Hepatocyte (in vitro differentiated cells): ENCODE data around the gene PEMT. TPM values are rescaled to one million over a fixed set of nuclear protein-coding genes. Genes with fewer than 3 reads are reported as not detected.

Source experiments
- DNase-seq: peaks from one replicate; pipeline ENCODE4 v3.0.0-alpha.2; 2016; ENCODE audit warnings: low spot score
- H2AFZ ChIP-seq: fragments of 200-600 bp; sonication (generic); 2 replicates; pipeline ENCODE4 v1.6.0; 2016; ENCODE audit warnings: antibody characterized with exemption, mild to moderate bottlenecking
- H3K27ac ChIP-seq: fragments of 200-600 bp; sonication (generic); 2 replicates; pipeline ENCODE4 v1.5.1; 2016; ENCODE audit warnings: mild to moderate bottlenecking
- H3K27me3 ChIP-seq: fragments of 200-600 bp; sonication (generic); 2 replicates; pipeline ENCODE4 v1.6.1; 2016
- H3K36me3 ChIP-seq: fragments of 200-600 bp; sonication (generic); replicated peaks from 2 replicates; pipeline ENCODE4 v1.5.1; 2016; ENCODE audit warnings: low read depth; ENCODE audit not compliant: insufficient read depth
- H3K4me1 ChIP-seq: fragments of 200-600 bp; sonication (generic); 2 replicates; pipeline ENCODE4 v1.5.1; 2016; ENCODE audit warnings: mild to moderate bottlenecking, moderate library complexity; ENCODE audit not compliant: insufficient read depth
- H3K4me2 ChIP-seq: fragments of 200-600 bp; sonication (generic); 2 replicates; pipeline ENCODE4 v1.6.0; 2016
- H3K4me3 ChIP-seq: fragments of 200-600 bp; sonication (generic); 2 replicates; pipeline ENCODE4 v1.5.1; 2016; ENCODE audit warnings: mild to moderate bottlenecking
- H3K79me2 ChIP-seq: fragments of 200-600 bp; sonication (generic); 2 replicates; pipeline ENCODE4 v1.6.0; 2017; ENCODE audit warnings: mild to moderate bottlenecking
- H3K9me2 ChIP-seq: fragments of 200-600 bp; sonication (generic); replicated peaks from 2 replicates; pipeline ENCODE4 v1.6.0; 2017; ENCODE audit warnings: mild to moderate bottlenecking; ENCODE audit not compliant: insufficient read depth
- H3K9me3 ChIP-seq: fragments of 200-600 bp; sonication (generic); 2 replicates; pipeline ENCODE4 v1.5.1; 2016; ENCODE audit warnings: low read depth, mild to moderate bottlenecking
- H4K20me1 ChIP-seq: fragments of 200-600 bp; sonication (generic); 2 replicates; pipeline ENCODE4 v1.6.0; 2016; ENCODE audit warnings: mild to moderate bottlenecking; ENCODE audit not compliant: insufficient read depth, poor library complexity, severe bottlenecking
- CTCF ChIP-seq: fragments of 200-600 bp; sonication (generic); IDR thresholded peaks from 2 replicates; pipeline ENCODE4 v1.5.1; 2016; ENCODE audit warnings: antibody characterized with exemption, mild to moderate bottlenecking; ENCODE audit not compliant: poor library complexity
- EZH2 ChIP-seq: fragments of 200-600 bp; sonication (generic); IDR thresholded peaks from 2 replicates; pipeline ENCODE4 v1.6.1; 2016; ENCODE audit warnings: antibody characterized with exemption, mild to moderate bottlenecking, borderline replicate concordance
- EZH2phosphoT487 ChIP-seq: fragments of 200-600 bp; sonication (generic); IDR thresholded peaks from one replicate; pipeline ENCODE4 v1.6.1; 2018; ENCODE audit warnings: antibody characterized with exemption, mild to moderate bottlenecking, low read depth, moderate library complexity; ENCODE audit not compliant: unreplicated experiment, severe bottlenecking
- WGBS: methylation state at CpG from one replicate; pipeline ENCODE4 v1.1.6; 2016; ENCODE audit warnings: low lambda C conversion rate; ENCODE audit errors: missing lambda C conversion rate; 5-methylcytosine and 5-hydroxymethylcytosine counted together
- polyA plus RNA-seq: library from polyadenylated mRNA; unstranded; fragments of >200 nt; fragmentation: Nextera tagmentation; extraction: Ambion mirVana; gene quantifications from 2 replicates; pipeline ENCODE4 v1.2.1, GENCODE V29; 2016
- total RNA-seq: library from RNA; depleted of rRNA; stranded (reverse); fragments of >200 nt; gene quantifications from 2 replicates; pipeline ENCODE4 v1.2.3, GENCODE V29; 2014

Gene PEMT
- total and polyA plus RNA-seq, 2 experiments from 2014 or later = 50.1 to 70.4 TPM

GRCh38 chr17:17519886-17520285 lies 71.6 kb downstream of the PEMT start:
- Histone ChIP-seq H3K36me3 (no peaks in the 10 kb centered on the region), H3K9me2 (no peaks in the 10 kb centered on the region), H3K4me3 (no peak overlapping the region), H3K4me1 (peaks cover 21% of the 10 kb centered on the region), H3K9me3 (no peaks in the 10 kb centered on the region), H3K79me2 (no peaks in the 10 kb centered on the region), H3K27ac (no peak overlapping the region), H4K20me1 (no peaks in the 10 kb centered on the region), H3K27me3 (no peaks in the 10 kb centered on the region), H3K4me2 (no peak overlapping the region), H2AFZ (no peak overlapping the region)
- TF ChIP-seq CTCF = no peak
- no peak for TF ChIP-seq EZH2phosphoT487
- TF ChIP-seq EZH2 = no peak
- DNase-seq = no peak
- 96% methylated on average over 10 of the region's 10 CpGs for WGBS

- H3K79me2 ChIP-seq = no peaks in the 10 kb centered on the region
- no peak overlapping the region for H2AFZ ChIP-seq
- no peak overlapping the region for H3K27ac ChIP-seq
- no peaks in the 10 kb centered on the region for H3K27me3 ChIP-seq
- H4K20me1 ChIP-seq = no peaks in the 10 kb centered on the region
- no peaks in the 10 kb centered on the region for H3K36me3 ChIP-seq
- no peak overlapping the region for H3K4me2 ChIP-seq
- TF ChIP-seq EZH2phosphoT487 = no peak
- TF ChIP-seq CTCF = no peak
- TF ChIP-seq EZH2 = no peak
- DNase-seq = no peak
- H3K9me3 ChIP-seq = no peaks in the 10 kb centered on the region
- H3K4me1 ChIP-seq = peaks cover 24% of the 10 kb centered on the region
- WGBS = 91% methylated on average over 5 of the region's 5 CpGs
- no peak overlapping the region for H3K4me3 ChIP-seq
- no peaks in the 10 kb centered on the region for H3K9me2 ChIP-seq
Observed at GRCh38 chr17:17518951-17519350, 72.6 kb downstream of the PEMT start.

GRCh38 chr17:17518014-17518413 lies 73.5 kb downstream of the PEMT start:
- H2AFZ ChIP-seq = no peak overlapping the region
- no peak overlapping the region for H3K27ac ChIP-seq
- peaks cover 23% of the 10 kb centered on the region for H3K4me1 ChIP-seq
- H3K36me3 ChIP-seq = no peaks in the 10 kb centered on the region
- WGBS = 85% methylated on average over 15 of the region's 15 CpGs
- H3K4me3 ChIP-seq = no peak overlapping the region
- no peak for TF ChIP-seq EZH2phosphoT487
- TF ChIP-seq CTCF = no peak
- no peak for TF ChIP-seq EZH2
- no peaks in the 10 kb centered on the region for H4K20me1 ChIP-seq
- no peaks in the 10 kb centered on the region for H3K9me3 ChIP-seq
- DNase-seq = no peak
- H3K4me2 ChIP-seq = no peak overlapping the region
- no peaks in the 10 kb centered on the region for H3K27me3 ChIP-seq
- no peaks in the 10 kb centered on the region for H3K79me2 ChIP-seq
- no peaks in the 10 kb centered on the region for H3K9me2 ChIP-seq
